COLO668 (cell line): ENCODE measurements around the gene RAB9A.
"Not testable (repeated sequence)": the region's sequence is repeated elsewhere in the genome, so short reads cannot be mapped to it uniquely, and the experiment has no call there.

Source experiments
- DNase-seq: peaks from one replicate; lab custom pipeline; 2025; ENCODE audit not compliant: unreplicated experiment; lab: John Stamatoyannopoulos, UW

RAB9A gene, protein sequence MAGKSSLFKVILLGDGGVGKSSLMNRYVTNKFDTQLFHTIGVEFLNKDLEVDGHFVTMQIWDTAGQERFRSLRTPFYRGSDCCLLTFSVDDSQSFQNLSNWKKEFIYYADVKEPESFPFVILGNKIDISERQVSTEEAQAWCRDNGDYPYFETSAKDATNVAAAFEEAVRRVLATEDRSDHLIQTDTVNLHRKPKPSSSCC

DNA sequence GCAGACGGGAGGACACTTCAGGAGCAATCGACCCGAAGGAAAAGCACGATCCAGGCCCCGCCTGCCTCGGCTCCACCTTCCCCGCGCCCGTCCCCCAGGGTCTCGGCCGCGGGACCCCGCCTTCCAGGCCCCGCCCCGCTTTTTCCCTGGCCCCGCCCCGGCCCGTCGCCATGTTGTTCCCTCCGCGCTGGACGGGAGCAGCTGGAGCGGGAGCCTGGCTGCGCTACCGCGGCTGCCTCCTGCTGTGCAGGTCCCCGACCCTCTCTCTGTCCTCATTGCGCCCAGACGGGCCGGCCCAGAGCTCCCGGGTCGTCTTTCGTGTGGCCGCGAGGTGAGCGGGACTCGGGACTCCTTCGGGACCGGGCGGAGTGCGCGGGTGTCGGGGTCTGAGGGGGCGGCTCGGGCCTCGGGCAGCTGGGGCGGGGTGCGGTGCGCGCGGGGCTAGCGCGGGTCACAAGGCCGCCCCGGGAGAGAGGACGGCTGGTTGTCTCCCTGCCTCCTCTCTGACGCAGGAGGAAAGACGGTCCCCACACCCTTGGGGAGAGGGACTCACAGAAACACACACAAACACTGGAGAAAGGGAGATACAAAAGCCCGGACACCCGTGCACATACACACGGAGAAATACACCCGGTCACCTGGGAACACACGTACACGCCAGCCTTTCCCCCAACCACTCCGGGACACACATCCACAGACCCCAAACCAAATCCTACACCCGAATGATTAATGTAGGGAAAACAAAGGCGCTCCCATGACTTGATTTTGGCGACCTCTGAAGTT is at the start of gene RAB9A:
TSS of gene RAB9A (plus strand) at position 171 of the 783 bp plus-strand sequence. CDS start 19,619 bp downstream, outside the sequence.
- peak; percentile 82 for DNase-seq

DNA sequence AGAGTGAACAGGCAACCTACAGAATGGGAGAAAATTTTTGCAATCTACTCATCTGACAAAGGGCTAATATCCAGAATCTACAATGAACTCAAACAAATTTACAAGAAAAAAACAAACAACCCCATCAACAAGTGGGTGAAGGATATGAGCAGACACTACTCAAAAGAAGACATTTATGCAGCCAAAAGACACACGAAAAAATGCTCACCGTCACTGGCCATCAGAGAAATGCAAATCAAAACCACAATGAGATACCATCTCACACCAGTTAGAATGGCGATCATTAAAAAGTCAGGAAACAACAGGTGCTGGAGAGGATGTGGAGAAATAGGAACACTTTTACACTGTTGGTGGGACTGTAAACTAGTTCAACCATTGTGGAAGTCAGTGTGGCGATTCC is 47.2 kb upstream of the RAB9A start:
- not testable (repeated sequence) for DNase-seq

DNA sequence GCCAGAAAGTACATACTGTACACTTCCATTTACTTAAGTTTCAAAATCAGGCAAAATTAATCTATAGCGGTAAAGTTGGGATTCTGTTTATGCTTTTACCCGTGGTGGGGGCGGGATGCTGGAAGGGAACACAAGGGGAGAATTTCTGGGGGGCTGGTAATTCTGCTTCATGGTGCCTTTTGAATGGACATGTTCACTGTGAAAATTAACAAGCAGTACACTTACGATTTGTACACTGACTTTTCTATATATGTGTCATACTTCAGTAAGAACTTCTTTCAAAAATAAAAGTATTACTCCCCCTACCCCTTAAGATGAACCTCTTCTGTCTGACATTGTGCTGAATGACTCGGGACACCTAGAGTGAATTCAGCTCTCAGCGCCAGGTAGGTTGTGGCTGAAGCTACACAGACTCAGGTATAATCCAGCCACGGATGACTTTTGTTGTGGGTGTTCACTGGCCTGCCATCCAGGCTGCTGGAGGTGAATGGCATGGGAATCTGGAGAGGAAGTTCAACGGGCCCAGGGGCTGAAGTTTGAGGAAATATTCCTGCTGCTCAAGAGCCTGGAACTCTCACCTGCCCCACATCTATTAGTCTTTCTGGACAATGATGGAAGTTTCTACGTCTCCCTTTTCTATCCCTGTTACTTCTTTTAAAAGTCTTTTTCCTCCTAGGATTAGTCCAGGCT is 43.3 kb upstream of the RAB9A start:
- DNase-seq: no peak

DNA sequence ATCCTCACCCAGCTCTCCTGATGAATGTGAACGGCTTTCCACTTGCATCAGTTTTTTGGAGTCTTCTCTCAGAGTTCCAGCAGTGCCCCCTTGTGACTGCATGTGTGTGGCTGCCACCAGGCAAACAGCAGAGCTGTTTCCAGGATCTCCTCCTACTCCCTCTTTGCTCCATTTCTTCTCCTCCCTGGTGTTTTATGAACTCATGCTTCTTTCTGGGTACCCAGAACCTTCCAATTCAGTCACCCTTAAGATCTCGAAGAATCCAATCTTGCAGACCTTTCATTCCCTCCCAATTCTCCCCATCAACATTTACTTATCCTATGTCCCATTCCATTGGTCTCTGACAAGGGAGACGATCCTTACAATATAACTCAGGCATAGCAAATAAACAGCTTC is 42.8 kb upstream of the RAB9A start:
- peak; percentile 33 for DNase-seq

DNA sequence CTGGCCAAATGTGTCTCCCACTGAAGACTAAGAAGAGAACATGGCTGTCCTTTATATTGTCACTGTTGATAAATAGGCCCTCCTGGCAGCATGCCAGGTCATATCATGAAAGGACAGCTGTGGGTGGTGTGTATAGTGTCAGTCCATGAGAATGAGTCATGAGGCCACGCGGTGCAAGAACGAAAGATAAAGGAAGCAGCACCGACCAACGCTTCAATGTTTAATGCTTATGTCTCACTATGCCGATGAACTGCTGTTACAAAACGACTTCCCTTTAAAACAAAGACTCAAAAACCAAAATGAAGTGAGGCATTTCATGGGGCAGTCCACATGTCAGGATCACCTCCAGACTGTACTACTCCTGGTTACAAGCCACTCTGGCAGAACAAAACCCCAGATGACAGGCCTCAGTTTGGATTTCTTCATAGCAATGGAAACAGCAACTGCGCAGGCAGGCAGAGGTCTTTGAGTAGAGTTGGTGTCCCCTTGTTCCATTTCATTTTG is 41.2 kb upstream of the RAB9A start:
- DNase-seq: peak; percentile 95

DNA sequence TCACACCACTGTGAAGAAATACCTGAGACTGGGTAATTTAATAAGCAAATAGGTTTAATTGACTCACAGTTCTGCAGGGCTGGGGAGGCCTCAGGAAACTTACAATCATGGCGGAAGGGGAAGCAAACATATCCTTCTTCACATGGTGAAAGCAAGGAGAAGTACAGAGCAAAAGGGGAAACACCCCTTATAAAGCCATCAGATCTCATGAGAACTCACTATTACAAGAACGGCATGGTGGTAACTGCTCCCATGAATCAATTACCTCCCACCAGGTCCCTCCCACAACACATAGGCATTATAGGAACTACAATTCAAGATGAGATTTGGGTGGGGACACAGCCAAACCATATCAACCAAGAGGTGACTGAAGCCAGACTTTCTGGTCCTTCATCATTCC is 40.6 kb upstream of the RAB9A start:
- DNase-seq: not testable (repeated sequence)

DNA sequence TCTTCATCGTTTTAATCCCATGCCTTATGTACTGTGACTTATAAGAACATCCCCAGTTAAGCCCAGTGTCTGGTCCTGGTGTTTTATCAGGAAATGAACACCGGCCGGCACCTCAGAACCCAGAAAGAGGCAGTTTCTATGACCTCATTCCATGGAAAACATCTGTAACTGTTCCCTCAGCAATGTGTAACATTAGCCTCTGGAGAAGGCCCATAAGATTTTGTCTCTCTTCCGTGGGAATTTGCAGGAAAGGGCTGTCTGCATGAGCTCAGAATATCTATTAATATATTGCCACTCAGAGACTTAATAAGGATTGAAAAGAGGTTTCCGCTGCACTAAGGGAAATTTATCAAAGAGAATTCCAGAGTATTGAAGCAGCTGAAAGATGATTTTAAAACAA is 39.1 kb upstream of the RAB9A start:
- DNase-seq: no peak

DNA sequence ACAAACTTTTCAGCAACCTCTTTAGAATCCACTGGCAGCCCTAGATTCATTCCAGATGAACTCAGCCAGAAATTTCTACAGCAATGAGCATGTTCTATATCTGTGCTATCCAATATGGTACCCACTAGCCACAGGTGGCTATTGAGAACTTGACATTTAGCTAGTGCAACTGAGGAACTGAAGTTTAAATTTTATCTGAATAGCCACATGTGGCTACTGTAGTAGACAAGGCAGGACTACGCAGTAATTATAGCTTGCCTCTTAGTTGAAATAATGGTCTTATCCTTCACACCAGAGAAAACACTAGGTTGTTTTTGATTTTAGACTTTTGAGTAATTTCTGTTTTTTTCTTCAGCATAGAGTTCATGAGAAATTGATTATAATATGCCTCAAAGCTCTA is 38.6 kb upstream of the RAB9A start:
- DNase-seq: no peak

DNA sequence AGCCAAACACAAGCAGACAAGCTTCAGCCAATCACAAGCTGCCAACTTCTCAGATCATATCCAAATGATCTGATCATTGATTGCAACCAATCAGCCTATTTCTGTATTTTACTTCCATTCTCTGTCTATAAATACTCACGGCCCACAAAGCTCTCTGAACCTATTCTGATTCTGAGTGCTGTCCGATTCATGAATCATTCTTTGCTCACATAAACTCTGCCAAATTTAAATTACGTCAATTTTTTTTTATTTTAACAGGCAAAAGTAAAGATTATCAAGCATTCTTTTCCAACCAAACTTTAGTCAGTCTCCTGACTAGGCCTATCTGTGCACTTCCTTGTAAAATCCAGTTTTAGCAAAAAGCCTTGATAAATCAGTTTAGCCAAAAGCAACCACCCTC is 37.8 kb upstream of the RAB9A start:
- DNase-seq: no peak

DNA sequence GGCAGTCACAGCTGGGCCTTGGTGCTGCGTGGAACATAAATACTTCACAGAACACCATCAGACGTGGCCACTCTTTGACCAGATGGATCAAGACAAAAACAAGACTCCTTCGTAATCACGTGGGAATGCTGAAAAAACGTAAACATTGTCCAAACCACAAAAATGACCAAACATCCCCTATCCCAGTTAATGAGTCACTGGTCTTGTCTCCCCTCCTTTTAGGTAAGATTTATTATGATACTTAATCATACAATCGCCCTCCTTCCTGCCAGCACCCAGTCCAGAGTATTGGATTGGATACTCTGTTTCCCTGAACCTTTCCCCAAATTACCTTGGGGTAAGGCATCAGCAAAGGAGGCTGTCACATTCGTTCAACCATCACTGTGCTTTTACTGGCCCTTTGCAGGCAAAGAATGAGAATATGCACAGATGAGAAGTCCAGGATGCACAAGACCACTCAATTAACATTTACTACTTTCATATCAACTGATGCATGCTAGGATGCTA is 36.6 kb upstream of the RAB9A start:
- DNase-seq: no peak

DNA sequence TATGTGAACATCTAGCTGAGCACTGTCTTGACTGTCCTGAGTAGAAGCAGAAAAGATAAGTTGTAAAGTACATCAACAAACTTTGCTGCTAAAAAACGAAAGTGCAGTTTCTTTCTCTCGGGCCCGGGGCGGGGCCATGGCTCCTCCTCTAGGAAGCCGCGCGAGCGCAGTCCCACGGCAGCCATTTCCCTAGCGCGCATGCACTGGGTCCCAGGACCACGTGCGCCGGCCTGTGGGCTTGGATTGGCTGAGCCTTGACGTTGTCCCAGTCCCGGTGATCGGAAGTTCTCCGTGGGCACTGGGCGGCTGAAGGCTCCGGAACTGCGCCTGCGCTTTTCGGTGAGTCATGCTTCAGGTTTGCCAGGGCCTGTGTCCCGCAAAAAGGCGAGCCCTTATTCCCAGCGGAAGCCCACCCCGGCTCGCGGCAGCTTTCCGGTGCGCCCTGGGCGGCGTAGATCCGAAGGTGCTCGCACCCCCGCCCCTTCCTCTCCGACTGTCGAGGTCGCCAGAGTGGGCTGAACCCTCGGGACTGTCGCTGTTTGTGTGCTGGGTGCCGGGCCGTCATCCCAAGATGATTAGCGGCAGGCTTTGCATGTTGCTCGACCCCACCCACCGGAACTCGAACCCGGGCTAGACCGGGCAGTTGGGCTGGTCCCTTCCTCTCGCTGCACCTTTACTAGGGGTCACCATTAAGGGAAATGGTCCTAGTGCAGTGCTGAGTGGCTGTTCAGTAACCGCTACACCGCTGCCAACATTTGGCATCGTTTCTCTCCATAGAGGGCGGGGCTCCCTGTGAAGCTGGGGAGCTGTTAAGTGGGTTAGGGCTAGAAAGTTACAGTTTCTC is 35.9 kb upstream of the RAB9A start, which contains the start of gene TCEANC:
TSS of gene TCEANC (plus strand) at position 292 of the 844 bp plus-strand sequence. CDS start 9,368 bp downstream, outside the sequence.
- peak; percentile 96 for DNase-seq

DNA sequence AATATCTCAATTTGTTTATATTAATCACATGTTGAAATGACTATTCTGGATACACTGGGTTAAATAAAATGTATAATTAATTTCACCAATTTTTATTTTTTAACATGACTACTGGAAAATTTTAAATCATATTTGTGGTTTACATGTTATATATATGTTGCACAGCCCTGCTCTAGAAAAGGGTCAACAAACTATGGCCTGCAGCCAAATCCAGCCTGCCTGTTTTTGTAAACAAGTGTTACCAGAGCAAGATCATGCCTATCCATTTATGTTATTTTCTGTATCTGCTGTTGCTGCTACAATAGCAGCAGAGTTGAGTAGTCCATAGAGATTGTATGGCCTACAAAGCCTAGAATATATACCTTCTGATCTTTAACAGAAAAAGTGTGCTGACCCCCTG is 34.8 kb upstream of the RAB9A start:
- no peak for DNase-seq

DNA sequence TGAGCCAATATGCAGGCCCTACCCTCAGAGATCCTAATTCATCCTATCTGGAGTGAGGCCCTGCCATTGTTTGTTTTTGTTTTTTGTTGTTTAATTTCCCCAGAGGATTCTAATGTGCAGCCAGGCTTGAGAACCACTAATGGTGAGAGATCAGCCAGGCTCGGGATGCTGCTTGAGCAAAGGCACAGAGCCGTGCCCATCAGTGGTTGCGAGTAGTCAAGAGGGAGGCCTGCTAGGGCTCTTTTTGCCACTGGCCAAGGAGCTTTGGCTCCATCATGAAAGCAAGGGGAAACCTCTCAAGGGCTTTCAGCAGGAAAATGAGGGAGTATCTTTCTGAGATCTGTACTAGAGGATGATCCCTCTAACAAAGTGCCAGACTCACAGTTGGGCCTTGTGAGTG is 33.3 kb upstream of the RAB9A start:
- no peak for DNase-seq

DNA sequence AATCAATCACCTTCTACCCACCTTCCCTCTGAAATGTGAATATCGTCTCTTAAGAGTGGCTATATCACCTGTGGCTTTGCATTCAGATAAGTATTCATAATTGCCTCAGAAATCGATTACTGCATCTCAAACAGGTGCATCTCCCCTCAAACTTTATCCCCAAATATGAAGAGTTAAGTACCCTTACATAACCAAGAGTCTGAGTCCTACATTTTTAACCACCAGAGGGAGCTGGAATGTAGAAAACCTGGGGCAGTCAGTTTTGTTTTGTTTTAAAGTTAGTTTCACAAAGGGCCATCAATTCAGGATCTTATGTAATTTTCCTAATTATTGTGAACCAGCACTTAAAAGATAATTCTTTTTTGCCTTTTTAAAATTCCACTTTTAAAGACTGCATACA is 30.3 kb upstream of the RAB9A start:
- DNase-seq: peak; percentile 1

DNA sequence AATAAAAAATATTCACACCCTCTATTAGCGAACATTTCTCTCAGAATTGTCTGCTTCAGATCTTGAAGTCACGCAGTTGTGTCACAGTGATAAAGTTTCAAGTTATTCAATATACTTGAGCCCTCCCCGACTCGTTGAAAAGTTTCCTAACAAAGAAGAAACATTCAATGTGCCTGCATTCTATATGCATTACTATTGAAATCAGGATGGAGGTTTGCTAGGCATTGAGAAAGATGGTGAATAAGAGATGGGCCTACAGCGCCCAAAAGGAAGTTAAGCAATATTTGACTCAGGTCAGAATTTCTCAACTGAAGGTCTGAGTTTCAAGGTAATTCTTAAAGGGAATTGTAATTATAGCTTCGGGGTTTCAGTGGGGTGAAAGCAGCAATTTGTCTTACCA is 29.9 kb upstream of the RAB9A start:
- no peak for DNase-seq

DNA sequence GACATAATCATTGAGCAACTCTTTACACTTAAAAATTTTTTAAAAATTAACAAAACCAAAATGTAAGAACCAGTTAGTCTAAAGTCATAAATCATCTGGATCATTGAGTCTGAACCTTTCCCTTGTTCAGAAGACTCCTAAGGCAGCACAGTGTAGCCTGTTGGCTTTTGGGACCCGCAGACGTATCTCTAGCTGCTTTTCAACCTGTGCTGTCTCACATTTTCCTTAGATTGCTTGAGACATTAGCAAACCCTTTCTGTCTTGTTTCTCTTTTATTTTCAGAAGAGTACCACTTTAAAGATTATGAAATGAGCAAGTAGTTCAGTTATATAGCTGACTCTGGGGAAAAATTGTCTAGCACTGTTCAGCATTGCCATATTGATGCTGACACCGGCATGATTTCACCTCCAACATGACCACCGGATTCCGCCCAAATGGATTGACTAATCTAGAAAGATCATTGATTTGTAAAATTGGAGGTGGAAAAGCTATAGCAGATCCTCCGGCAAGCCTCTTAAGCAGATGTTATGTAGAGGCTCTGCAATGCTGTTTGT is 27.1 kb upstream of the RAB9A start:
- no peak for DNase-seq

DNA sequence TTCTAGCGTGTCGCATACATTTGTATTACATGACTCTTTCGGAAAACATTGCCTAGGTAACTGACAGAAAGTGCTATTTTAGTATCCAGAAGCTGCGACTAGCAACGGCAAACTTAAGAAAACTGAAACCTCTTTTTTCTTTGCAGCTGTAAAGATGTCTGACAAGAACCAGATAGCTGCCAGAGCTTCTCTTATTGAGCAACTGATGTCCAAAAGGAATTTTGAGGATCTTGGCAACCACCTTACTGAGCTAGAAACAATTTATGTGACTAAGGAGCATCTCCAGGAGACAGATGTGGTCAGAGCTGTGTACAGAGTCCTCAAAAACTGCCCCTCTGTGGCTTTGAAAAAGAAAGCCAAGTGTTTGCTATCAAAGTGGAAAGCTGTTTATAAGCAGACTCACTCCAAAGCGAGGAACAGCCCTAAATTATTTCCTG is 26.6 kb upstream of the RAB9A start:
- no peak for DNase-seq

DNA sequence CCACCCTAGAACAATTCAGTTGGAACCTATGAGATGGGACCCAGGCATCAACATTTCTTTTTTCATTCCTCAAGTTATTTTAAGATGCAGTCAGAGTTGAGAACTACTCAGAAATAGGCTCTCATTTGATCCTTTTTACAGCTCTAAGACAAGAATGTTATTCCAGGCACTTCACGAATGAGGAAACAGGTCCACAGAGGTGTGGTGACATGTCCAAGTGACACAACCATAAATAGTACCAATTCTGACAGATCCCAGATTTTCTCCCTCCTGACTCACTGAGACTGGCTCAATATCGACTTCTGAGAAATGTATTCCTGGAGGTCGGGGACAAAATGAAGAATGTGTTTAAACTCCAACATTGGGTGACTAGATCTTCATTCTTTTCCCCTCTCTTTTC is 24.9 kb upstream of the RAB9A start:
- no peak for DNase-seq

DNA sequence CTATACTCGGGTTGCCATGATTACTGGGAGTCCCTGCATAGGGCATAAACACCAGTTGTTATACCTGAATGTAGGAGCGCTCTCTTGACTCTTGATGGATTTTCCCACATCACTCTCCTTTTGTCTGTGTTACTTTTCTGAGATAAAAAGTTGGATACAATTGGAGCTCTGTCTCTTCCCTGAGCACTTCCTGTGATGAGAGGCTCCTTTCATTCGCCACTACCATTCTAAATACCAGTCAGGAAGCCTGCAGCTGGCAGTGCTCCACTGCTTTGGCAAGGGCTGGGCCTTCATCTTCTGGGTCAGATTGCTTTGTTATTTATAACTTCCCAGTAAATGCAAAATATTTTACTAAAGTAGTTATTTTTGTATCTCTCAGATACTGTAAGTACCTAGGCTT is 22.1 kb upstream of the RAB9A start:
- DNase-seq: peak; percentile 4

DNA sequence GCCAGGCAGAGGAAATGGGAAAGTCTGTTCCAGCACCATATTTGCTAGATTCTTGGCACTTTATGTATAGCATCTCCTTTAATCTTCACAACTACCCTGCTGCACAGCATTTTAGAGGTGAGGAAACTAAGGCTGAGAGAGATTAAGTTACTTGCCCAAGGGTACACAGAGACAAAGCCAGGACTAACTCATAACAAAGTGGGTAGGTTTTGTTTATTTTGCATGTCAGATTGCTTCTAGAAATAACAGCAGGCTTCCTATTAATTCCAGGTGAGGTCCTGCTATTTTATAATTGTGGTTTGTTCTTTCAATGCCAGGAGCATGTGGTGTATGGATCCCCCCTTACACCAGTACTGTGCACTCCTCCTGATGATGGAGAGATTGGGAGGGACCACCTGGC is 21.0 kb upstream of the RAB9A start:
- no peak for DNase-seq
